HTERT RPE-1 (cell line): ENCODE data around the gene RAB3A.

ENCODE experiments used
- in situ Hi-C: fragments of 300-500 bp; cut with MboI; formaldehyde crosslinking; loops from 4 replicates; pipeline ENCODE4 v1.14.3; 2020; ENCODE audit warnings: low sequenced_read_pairs

The RAB3A gene

DNA sequence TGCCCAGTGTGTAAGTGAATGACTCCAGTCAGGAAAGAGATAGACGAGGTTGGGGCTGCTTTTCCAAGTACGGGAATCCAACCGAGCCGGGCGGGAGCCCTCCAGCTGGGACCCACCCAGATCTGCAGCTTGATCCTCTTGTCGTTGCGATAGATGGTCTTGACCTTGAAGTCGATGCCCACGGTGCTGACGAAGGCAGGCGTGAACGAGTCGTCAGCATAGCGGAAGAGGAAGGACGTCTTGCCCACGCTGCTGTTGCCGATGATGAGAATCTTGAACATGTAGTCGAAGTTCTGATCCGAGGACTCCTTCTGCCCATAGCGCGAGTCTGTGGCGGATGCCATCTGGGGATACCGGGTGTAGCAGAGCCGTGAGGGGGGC is 1.5 kb downstream of the RAB3A start:
- in situ Hi-C loops = no loop called here

GRCh38 chr19:18198374-18198773 is 5.5 kb downstream of the RAB3A start:
- in situ Hi-C loops = no loop called here

DNA sequence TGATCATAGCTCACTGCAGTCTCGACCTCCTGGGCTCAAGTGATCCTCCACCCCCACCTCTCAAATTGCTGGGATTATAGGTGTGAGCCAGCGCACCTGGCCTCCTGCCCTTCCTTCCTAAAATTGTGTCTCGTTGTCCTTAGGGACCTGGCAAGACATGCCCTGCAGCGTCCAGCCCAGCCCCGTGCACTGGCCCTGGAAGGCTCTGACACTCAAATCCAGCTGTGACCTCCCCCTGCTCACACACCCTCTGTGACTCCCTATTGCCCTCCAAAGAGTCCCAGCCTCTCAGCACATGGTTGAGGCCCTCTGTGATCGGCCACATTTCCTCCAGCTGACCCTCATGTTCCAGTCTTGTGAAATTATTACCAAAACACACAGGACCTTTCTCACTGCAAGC is 5.9 kb downstream of the RAB3A start:
- in situ Hi-C loops = no loop called here

DNA sequence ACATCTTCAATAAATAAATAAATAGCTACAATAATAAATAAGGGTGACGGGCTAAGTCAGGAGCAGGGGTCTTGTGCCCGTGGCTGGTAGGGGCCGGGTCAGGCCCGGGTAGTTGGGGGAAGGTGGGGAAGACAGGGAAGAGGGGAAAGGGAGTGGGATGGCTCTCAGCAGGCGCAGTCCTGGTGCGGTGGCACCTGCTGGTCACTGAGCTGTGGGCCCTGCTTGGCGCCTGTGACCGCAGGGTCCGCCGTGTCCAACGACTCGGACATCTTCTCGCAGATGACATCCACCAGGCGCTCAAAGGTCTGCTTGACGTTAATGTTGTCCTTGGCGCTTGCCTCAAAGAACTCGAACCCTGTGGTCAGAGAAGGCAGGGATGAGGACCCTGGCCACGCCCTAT is 6.5 kb downstream of the RAB3A start:
- in situ Hi-C loops = no loop called here

DNA sequence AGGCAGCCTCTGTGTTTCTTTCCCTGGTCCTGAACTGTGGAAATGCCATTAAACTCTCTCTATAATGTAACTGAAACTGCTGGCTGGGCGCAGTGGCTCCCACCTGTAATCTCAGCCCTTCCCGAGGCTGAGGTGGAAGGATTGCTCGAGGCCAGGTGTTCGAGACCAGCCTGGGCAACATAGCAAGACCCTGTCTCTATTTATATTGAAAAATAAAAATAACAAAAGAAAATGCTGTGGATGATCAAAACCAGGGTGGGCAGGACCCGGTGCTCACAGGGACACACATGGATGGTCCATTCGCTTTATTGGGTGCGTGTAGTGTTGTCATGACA is 7.4 kb downstream of the RAB3A start:
- in situ Hi-C loops = no loop called here

- in situ Hi-C loops = no loop called here
Measured at GRCh38 chr19:18194554-18195238, 9.1 kb downstream of the RAB3A start.

GRCh38 chr19:18194181-18194530 is 9.7 kb downstream of the RAB3A start:
- in situ Hi-C loops = no loop called here

DNA sequence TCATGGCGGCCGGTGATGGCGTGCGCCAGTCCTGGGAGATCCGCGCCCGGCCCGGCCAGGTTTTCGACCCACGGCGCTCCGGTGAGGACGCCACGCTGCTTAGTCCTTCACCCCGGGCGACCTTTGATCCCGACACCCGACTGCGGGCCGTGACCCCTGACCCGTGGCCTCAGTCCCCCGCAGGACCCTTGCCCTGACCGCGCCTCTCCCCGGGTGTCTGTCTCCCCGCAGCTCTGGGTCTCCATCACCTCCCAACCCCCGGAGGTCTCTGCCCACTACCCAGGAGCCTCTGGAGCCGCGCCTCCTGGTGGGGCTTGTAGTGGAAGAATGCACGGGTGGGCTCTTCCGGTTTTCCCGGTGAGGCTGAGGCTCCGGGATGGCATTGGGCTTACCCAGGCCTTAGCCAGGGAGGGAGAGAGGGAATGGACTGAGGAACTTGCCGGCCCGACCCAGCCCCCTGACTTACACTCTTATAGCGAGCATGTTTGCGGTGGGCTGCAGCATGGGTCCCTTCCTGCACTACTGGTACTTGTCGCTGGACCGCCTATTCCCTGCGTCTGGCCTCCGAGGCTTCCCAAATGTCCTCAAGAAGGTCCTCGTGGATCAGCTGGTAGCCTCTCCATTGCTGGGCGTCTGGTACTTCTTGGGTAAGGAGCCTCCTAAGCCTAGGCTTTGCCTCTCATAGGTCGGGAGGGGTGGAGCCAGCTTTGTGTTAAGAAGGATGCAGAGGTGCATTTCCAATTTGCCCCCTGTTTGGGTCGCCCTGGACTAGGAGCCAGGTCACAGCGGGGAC is 10.3 kb downstream of the RAB3A start:
- in situ Hi-C loops = no loop called here

DNA sequence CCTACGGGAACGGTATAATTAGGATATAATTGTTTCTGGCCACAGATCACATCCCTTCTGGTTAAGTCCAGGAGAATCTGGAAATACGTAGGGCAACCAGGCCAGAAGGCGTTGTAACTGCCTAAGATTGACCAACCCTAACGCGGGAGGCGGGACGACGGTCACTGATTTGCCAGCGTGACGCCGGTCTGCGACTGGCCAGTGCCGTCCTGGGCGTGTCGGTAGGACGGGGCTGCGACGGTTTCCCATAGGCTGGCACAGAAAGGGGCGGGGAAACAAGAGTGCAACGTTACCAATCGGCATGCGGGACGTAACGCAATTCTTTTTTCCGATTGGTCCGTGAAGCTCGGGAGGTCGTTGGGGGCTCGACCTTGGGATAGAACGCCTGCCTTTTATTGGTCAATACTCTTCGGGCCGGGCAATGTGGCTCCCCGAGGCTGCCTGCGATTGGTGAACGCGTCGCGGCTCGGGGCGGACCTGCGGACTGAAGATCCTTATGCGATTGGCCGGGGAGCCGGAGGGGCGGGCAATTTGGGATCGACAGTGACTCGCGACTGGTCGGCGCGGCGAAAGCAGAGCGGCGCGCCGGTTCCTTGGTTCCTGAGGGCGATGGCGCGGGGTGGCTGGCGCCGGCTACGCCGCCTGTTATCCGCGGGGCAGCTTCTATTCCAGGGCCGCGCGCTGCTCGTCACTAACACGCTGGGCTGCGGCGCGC is 11.0 kb downstream of the RAB3A start, which contains the start of gene MPV17L2:
Gene MPV17L2, plus strand, starts transcription at position 546 of the 715 bp plus-strand sequence. Its CDS starts 64 bp downstream, at position 610.
- in situ Hi-C loops = no loop called here

DNA sequence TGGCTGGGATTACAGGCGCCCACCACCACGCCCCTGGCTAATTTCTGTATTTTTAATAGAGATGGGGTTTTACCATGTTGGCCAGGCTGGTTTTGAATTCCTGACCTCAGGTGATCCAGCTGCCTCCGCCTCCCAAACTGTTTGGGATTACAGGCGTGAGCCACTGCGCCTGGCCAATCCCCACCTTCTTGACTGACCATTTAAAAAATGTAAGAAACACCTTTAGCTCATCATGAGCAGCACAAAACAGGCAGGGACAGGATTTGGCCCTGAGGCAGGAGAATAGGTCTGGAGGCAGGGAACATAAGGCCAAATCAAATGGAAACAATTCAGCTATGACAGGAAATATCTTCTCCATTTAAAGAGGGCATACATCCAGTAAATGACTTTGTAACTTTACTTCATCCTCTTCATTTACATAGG is 12.2 kb downstream of the RAB3A start:
- in situ Hi-C loops = no loop called here

DNA sequence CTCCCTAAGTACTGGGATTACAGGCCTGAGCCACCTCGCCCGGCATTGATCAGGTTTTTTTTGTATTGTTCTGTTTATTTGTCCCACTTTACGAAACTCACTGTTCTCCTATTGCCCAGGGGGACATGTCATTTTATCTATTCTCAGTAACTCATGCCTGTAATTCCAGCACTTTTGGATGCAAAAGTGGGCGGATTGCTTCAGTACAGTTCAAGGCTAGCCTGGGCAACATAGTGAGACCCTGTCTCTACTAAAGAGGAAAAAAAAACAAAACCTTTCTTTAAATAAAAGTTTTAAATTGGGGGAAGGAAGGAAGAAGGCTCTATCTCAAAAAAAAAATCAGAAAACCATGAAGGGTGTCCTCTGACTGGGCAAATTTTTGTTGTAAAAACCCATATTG is 13.6 kb downstream of the RAB3A start:
- in situ Hi-C loops = no loop called here

- in situ Hi-C loops = no loop called here
Measured at GRCh38 chr19:18185538-18185937, 18.3 kb downstream of the RAB3A start.

DNA sequence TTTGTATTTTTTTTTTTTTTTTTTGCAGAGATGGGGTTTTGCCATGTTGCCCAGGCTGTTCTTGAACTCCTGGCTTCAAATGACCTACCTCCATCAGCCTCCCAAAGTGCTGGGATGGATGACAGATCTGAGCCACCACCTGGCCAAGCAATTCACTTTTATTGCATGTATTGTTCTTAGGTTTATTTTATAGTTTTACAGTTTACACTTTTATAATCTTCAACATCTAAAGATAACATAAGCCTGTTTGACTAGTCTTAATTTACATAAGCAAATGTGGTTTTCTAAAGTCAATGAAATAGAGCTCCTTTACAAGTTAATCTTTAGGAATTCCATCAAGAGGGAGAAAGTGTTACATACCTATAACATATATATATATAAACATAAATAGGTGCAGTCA is 20.3 kb downstream of the RAB3A start:
- in situ Hi-C loops = no loop called here

GRCh38 chr19:18179957-18180356 is 23.9 kb downstream of the RAB3A start:
- in situ Hi-C loops = no loop called here

- in situ Hi-C loops = no loop called here
Measured at GRCh38 chr19:18176367-18177310, 27.2 kb downstream of the RAB3A start.

- in situ Hi-C loops = no loop called here
Measured at GRCh38 chr19:18174983-18175382, 28.9 kb downstream of the RAB3A start.

DNA sequence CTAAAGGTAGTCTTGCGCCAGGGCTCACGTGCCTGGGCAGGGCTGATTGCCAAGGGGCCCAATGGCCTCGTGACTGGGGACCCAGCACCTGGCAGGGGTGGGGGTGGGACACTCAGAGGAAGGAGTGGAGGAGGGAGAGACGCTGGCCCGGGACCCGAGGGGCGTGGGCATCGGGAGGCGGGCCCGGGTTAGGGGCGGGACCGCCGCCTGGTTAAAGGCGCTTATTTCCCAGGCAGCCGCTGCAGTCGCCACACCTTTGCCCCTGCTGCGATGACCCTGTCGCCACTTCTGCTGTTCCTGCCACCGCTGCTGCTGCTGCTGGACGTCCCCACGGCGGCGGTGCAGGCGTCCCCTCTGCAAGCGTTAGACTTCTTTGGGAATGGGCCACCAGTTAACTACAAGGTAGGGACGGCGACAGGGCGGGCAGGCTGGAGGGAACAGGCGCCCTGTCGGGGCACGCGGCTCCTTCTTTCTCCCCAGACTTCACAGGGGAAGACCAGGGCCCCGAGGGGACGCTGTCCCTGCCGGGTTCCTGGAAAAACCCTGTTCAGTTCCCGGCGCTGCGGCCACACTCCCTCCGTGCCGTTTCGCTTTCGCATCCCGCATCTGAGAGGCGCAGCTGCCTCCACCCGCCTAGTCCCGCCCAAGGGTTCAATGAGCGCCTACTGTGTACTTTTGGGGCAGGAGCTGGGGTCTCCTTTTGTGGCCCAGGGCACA is 30.1 kb downstream of the RAB3A start, which contains the start of gene IFI30:
Gene IFI30, plus strand, starts transcription at position 242 of the 717 bp plus-strand sequence. Its CDS starts 29 bp downstream, at position 271.
- in situ Hi-C loops = no loop called here

DNA sequence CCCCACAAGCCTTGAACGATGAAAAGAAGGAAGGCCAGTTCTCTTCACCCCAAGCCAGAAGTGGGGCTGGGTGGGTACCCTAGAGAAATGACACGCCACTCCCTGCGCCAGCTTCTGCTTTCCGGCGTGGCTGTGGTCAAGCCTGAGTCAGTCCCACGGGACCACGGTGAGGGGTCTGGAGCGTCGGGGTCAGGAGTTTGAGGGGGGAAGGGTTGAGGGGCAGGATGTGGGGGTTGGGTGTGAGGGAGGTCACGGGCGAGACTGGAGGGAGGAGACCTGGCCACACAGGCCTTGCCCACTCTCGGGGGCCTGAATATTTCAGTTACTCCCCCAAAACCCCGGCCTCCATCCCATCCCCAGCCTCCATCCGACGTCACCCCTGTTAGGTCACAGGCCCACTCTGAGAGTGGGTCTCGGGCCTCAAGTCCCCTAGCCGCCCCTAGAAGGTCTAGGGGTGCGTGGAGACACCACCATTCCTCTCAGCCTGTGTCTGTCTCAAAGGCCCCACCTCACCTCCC is 30.7 kb downstream of the RAB3A start:
- in situ Hi-C loops = no loop called here

- in situ Hi-C loops = no loop called here
Measured at GRCh38 chr19:18172331-18173053, 31.4 kb downstream of the RAB3A start.
